Fibroblast of mammary gland (primary cell): Measurements from ENCODE around the gene LDLRAD3.

Experiments
- DNase-seq: peaks from one replicate; pipeline ENCODE4 v3.0.0-alpha.2; 2010; ENCODE audit warnings: low read depth
- H3K4me3 ChIP-seq: 2 replicates; pipeline ENCODE4 v1.5.1; 2011; ENCODE audit warnings: low read depth, mild to moderate bottlenecking, low read length, moderate library complexity; ENCODE audit not compliant: control insufficient read depth
- TF ChIP-seq, protein P1 (sequence below): conservative IDR thresholded peaks from 2 replicates; pipeline ENCODE4 v1.5.1; 2011; ENCODE audit warnings: low read depth, low read length, inconsistent platforms; ENCODE audit not compliant: control insufficient read depth, insufficient read depth

The LDLRAD3 gene

DNA sequence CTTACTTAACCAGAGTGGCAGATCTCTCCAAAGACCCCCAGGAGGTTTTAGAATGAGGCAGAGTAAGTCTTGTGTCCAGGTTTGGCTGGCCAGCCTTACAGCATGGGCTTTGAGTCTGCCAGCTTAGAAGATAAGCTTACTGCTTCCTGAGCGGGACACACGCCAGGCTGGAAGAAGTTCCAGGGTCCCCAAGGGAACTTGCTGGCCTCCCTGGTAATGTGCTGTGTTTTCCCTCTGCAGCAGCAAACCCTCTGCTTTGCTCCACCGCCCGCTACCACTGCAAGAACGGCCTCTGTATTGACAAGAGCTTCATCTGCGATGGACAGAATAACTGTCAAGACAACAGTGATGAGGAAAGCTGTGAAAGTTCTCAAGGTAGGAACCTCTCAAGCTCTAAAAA lies 154.2 kb downstream of the LDLRAD3 start:
- DNase-seq, result no peak
- TF ChIP-seq, protein P1, sequence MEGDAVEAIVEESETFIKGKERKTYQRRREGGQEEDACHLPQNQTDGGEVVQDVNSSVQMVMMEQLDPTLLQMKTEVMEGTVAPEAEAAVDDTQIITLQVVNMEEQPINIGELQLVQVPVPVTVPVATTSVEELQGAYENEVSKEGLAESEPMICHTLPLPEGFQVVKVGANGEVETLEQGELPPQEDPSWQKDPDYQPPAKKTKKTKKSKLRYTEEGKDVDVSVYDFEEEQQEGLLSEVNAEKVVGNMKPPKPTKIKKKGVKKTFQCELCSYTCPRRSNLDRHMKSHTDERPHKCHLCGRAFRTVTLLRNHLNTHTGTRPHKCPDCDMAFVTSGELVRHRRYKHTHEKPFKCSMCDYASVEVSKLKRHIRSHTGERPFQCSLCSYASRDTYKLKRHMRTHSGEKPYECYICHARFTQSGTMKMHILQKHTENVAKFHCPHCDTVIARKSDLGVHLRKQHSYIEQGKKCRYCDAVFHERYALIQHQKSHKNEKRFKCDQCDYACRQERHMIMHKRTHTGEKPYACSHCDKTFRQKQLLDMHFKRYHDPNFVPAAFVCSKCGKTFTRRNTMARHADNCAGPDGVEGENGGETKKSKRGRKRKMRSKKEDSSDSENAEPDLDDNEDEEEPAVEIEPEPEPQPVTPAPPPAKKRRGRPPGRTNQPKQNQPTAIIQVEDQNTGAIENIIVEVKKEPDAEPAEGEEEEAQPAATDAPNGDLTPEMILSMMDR, result no peak
- no peak overlapping the region for H3K4me3 ChIP-seq

DNA sequence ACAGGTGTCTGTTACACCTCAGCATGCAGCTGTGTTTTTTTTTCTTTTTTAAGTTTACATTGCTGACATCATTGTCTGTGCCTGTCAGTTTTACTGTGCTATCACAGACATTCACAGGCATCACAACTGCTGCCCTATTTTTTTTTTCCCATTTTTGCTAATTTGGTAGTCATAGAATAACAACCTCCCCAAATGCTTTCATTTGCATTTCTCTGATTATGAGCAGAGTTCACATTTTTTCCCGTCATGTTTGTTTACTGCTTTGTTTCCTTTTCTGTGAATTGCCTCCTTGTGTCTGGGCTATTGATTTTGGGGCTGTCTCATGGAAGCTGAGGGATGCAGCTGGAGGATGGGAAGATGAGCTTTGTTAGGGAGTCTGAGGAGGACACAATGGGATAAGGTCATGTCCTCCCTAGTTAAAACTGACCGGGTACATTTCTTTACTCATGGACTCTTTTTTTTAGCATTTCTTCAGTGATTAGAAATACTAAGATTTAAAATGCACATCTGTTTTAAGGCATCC lies 155.1 kb downstream of the LDLRAD3 start:
- no peak overlapping the region for H3K4me3 ChIP-seq
- DNase-seq, result no peak
- TF ChIP-seq, protein P1, result no peak

DNA sequence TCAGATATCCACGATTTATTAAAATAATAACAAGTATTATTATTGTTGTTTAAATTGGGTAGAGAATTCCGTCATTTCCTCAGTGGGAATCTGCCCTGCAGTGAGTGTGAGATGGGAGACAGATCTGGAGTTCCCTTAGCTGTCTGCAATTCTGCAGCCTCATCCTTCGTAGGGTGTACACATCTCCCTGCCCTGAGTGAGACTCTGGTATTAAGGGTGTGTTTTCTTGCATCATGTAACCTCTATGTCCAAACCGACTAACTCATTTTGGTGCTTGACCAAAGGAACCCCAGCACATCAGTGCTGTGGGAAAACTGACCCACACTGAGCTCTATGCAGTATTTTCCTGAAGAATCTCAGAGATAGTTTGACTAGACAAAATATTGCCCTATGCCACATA lies 157.6 kb downstream of the LDLRAD3 start:
- no peak overlapping the region for H3K4me3 ChIP-seq
- no peak for DNase-seq
- TF ChIP-seq, protein P1, result no peak

DNA sequence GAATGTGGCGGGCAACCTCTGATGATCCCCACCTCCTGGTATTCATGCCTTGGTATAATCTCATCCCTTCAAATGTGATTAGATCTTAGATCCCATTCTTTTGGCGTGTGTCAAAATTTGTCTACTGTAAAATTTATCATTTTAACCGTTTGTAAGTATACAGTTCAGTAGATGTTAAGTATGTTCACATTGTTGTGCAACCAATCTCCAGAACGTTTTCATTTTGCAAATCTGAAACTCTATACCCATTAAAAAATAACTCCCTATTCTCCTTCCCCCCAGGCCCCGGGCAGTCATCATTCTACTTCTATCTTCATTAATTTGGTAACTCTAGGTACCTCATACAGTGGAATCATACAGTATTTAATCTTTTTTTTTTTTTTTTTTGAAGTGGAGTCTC lies 159.0 kb downstream of the LDLRAD3 start:
- no peak overlapping the region for H3K4me3 ChIP-seq
- DNase-seq, result no peak
- TF ChIP-seq, protein P1, result no peak

DNA sequence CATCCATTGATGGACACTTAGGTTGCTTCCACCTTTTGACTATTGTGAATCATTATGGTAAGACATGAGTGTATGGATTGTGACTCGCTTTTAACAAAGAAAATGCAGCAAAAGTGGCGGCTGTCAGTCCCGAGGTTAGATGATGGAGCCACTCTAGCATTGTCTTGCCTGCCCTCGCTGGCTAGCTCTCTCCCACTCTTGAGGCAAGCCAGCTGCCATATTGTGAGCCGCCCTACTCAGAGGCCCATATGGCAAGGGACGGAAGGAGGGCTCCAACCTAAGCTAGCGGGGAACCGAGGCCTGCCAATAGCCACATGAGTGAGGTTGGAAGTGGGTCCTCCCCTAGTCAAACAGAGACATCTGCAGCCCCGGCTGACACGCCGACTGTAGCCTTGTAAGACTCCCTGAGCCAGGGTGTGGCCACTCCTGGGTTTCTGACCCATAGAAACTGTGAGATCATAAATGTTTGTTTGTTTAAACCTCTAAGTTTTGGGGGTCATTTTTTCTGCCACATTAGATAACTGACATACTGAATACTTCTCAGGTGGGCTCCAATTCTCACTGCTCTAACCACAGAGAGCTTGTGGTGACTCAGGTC lies 160.2 kb downstream of the LDLRAD3 start:
- DNase-seq, result no peak
- TF ChIP-seq, protein P1, result no peak
- H3K4me3 ChIP-seq, result no peak overlapping the region

DNA sequence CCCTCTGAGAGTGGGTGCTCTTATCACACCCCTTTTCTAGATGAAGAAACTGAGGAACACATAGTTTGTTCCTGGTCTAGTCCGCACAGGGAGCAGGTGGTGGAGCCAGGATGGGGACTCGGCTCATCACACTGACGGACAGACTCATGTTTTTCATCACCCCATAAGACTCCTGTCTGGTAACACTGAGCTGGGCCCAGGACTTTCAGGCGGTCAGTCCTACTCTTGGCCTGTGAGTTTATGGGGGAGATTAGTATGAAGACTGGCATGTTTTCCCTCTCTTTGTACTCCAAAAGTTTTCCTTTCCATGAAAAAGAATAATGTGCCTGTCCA lies 160.8 kb downstream of the LDLRAD3 start:
- DNase-seq, result no peak
- H3K4me3 ChIP-seq, result no peak overlapping the region
- TF ChIP-seq, protein P1, result no peak

DNA sequence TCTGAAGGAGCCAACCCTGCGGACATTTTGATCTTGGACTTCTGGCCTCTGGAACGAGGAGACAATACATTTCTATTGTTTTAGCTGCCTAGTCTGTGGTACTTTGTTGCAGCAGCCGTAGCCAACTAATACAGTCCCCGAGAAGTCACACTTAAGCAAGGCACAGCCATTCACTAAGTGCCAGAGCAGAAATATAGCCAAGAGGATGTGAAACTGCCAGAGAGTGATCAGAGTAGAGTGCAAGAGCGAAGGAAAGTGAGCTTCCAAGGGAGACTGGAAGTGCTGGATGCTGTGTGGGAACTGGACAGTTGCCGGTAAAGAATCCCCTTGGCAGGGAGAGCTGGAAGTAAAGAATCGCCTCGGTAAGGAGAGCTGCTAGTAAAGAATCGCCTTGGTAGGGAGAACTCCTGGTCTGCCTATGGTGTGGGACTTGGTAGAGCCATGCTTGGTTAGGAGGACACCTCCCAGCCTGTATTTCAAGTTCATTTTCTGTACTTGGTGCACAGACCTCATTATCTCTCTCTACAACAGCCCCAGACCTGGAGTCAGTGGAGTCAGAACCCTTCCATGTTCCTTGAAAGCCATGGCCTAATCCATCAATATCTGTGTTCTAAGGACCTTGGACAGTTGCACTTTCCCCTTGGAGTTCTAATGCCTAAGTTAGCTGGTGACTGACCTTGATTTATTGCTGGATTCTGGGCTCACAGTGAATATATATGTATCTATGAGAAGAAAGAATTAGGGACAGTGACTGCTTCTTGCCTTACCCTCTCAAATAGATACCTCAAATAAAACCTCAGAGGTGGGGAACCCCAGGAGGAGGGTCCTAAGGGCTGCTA lies 162.1 kb downstream of the LDLRAD3 start:
- no peak overlapping the region for H3K4me3 ChIP-seq
- TF ChIP-seq, protein P1, result no peak
- no peak for DNase-seq
